ENCODE results near the gene SOX10. TPM values are rescaled to one million over a fixed set of nuclear protein-coding genes. Genes with fewer than 3 reads are reported as not detected.

SOX10 gene
- total RNA-seq, 2 experiments from 2014 or later = not detected

- Mint-ChIP-seq H3K4me3 (no peak overlapping the region), H3K4me1 (ENCODE audit: low read depth) (no peaks in the 10 kb centered on the region), H3K27ac (no peak overlapping the region), H3K9me3 (no peaks in the 10 kb centered on the region), H3K27me3 (no peaks in the 10 kb centered on the region), H3K36me3 (ENCODE audit: low read depth) (no peaks in the 10 kb centered on the region)
- Histone ChIP-seq H3K4me3 (ENCODE audit: low read length) (no peak overlapping the region), H3K27me3 (ENCODE audit: control insufficient read depth in 1 of 2, insufficient read depth in 2 of 2, low read length in 2 of 2) (no peaks in the 10 kb centered on the region), H3K27ac (ENCODE audit: low read depth in 1 of 2, low read length in 2 of 2) (no peak overlapping the region), H3K36me3 (ENCODE audit: insufficient read depth, low read length) (no peaks in the 10 kb centered on the region), H3K9me3 (ENCODE audit: control insufficient read depth in 1 of 2, insufficient read depth in 1 of 2, low read length in 2 of 2) (no peaks in the 10 kb centered on the region), H3K4me1 (ENCODE audit: insufficient read depth, low read length) (no peaks in the 10 kb centered on the region)
- no peak for DNase-seq
- ATAC-seq (ENCODE audit: poor library complexity) = no peak
- no peak for TF ChIP-seq CTCF (IDR thresholded peaks at IDR 0.05)
- CTCF ChIA-PET = no interaction called here
- intact Hi-C loops (cut with DNase I, micrococcal nuclease) = no loop called here
- POLR2A ChIA-PET = no interaction called here
These were observed 22.6 kb upstream of the SOX10 start for GRCh38 chr22:38006906-38007305.

DNA sequence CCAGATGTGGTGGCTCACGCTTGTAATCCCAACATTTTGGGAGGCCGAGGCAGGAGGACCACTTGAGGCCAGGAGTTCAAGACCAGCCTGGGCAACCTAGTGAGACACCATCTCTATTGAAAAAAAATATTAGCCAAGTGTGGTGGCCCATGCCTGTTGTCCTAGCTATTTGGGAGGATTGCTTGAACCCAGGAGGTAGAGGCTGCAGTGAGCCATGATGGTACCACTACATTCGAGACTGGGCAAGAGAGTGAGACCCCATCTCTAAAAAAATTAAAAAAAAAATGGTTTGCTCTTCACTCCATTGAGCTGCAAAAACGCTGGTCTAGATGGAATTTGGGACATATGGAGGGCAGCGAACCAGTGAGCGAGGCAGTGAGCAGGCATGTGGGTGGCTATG, 21.6 kb upstream of the SOX10 start:
- intact Hi-C loops (cut with DNase I, micrococcal nuclease) = no loop called here
- no peak overlapping the region for H3K27ac Mint-ChIP-seq
- DNase-seq = no peak
- POLR2A ChIA-PET = no interaction called here
- no peaks in the 10 kb centered on the region for H3K27me3 ChIP-seq (ENCODE audit: control insufficient read depth in 1 of 2, insufficient read depth in 2 of 2, low read length in 2 of 2)
- H3K27ac ChIP-seq (ENCODE audit: low read depth in 1 of 2, low read length in 2 of 2) = no peak overlapping the region
- no peaks in the 10 kb centered on the region for H3K9me3 Mint-ChIP-seq
- CTCF ChIA-PET = no interaction called here
- TF ChIP-seq CTCF (IDR thresholded peaks at IDR 0.05) = no peak
- no peaks in the 10 kb centered on the region for H3K4me1 Mint-ChIP-seq (ENCODE audit: low read depth)
- H3K36me3 Mint-ChIP-seq (ENCODE audit: low read depth) = no peaks in the 10 kb centered on the region
- no peak overlapping the region for H3K4me3 Mint-ChIP-seq
- H3K4me3 ChIP-seq (ENCODE audit: low read length) = no peak overlapping the region
- no peaks in the 10 kb centered on the region for H3K27me3 Mint-ChIP-seq
- H3K36me3 ChIP-seq (ENCODE audit: insufficient read depth, low read length) = no peaks in the 10 kb centered on the region
- no peak for ATAC-seq (ENCODE audit: poor library complexity)
- H3K9me3 ChIP-seq (ENCODE audit: control insufficient read depth in 1 of 2, insufficient read depth in 1 of 2, low read length in 2 of 2) = no peaks in the 10 kb centered on the region
- no peaks in the 10 kb centered on the region for H3K4me1 ChIP-seq (ENCODE audit: insufficient read depth, low read length)

DNA sequence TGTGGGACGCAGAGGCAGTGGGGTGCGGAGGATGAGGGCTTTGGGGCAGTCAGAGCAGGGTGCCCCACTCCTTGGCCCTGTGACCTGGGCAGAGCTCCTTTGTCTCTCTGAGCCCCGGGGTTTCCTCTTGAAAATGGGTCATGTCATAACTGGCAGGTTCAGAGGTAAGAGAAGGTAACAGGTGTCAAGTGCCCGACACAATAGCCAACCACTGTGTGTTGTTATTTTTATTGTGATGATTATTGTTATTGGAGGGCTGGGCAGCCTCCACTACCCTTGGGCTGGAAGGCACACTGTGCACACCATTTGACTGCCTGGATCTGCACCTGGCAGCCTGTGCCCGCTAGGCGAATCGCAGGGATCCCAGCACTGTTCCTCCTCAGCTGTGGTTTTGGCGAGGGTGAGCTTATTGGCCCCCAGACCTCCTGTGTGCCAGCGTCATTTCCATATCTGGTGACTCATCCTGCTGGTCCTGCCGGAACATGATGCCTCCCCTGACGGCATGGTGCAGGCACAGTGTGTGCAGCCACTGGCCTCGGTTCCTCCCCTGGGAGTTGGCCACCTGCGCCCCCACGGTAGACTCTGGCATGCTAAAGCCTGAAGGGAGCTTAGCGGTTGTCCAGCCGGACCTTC, 15.4 kb upstream of the SOX10 start:
- H3K4me1 Mint-ChIP-seq (ENCODE audit: low read depth) = no peaks in the 10 kb centered on the region
- ChIA-PET POLR2A (no interaction called here), CTCF (no interaction called here)
- H3K9me3 ChIP-seq (ENCODE audit: control insufficient read depth in 1 of 2, insufficient read depth in 1 of 2, low read length in 2 of 2) = no peaks in the 10 kb centered on the region
- intact Hi-C loops (cut with DNase I, micrococcal nuclease) = no loop called here
- no peaks in the 10 kb centered on the region for H3K9me3 Mint-ChIP-seq
- no peak overlapping the region for H3K27ac Mint-ChIP-seq
- H3K4me1 ChIP-seq (ENCODE audit: insufficient read depth, low read length) = peaks cover 3% of the 10 kb centered on the region
- H3K27me3 ChIP-seq (ENCODE audit: control insufficient read depth in 1 of 2, insufficient read depth in 2 of 2, low read length in 2 of 2) = no peaks in the 10 kb centered on the region
- H3K27ac ChIP-seq (ENCODE audit: low read depth in 1 of 2, low read length in 2 of 2) = no peak overlapping the region
- no peak overlapping the region for H3K4me3 Mint-ChIP-seq
- H3K4me3 ChIP-seq (ENCODE audit: low read length) = no peak overlapping the region
- ATAC-seq (ENCODE audit: poor library complexity) = no peak
- H3K27me3 Mint-ChIP-seq = no peaks in the 10 kb centered on the region
- DNase-seq = peak in 1 of 14 experiments; percentile 30
- H3K36me3 Mint-ChIP-seq (ENCODE audit: low read depth) = no peaks in the 10 kb centered on the region
- TF ChIP-seq CTCF (IDR thresholded peaks at IDR 0.05) = no peak
- H3K36me3 ChIP-seq (ENCODE audit: insufficient read depth, low read length) = no peaks in the 10 kb centered on the region
